GM12878 (cell line): ENCODE measurements around the gene DHDDS. TPM values are rescaled to one million over a fixed set of nuclear protein-coding genes. Genes with fewer than 3 reads are reported as not detected.

Experiments
- ATAC-seq: fragments of 200-7000 bp; cut with Tn5 transposase; 3 replicates; pipeline ENCODE4 v1.9.1; 2020; ENCODE audit warnings: mild to moderate bottlenecking, moderate library complexity
- BruUV-seq: library from RNA; stranded (reverse); fragments of 400-500 nt; replicated peaks from 2 replicates; lab custom pipeline; 2021; lab: Mats Ljungman, UMichigan
- CTCF ChIA-PET: fragments of 300-600 bp; sonication (Branson Sonifier 250); formaldehyde crosslinking; extraction: SDS; loops from one replicate; lab custom pipeline; 2021; ENCODE audit warnings: inconsistent platforms; lab: Yijun Ruan, JAX
- POLR2A ChIA-PET: fragments of 350-600 bp; formaldehyde crosslinking; extraction: SDS; loops from one replicate; lab custom pipeline; 2021; ENCODE audit warnings: inconsistent platforms; lab: Charles Lee
- RAD21 ChIA-PET: fragments of 300-600 bp; sonication (Branson Sonifier 250); formaldehyde crosslinking; loops from one replicate; lab custom pipeline; 2023; ENCODE audit warnings: antibody characterized with exemption; ENCODE audit not compliant: unreplicated experiment; lab: Charles Lee
- SMC1A ChIA-PET: fragments of 300-600 bp; sonication (Branson Sonifier 250); formaldehyde crosslinking; loops from one replicate; lab custom pipeline; 2023; ENCODE audit not compliant: unreplicated experiment, uncharacterized antibody; lab: Charles Lee
- DNase-seq: peaks from one replicate; pipeline ENCODE4 v3.0.0-alpha.2; 2011; ENCODE audit warnings: low read depth, low spot score
- FAIRE-seq: peaks from 3 replicates; lab custom pipeline; 2011; peaks lifted over from hg19 to GRCh38; lab: Jason Lieb, UNC
- H2AFZ ChIP-seq: 2 replicates; pipeline ENCODE4 v1.6.0; 2011; ENCODE audit warnings: low read depth, low read length, control low read depth; ENCODE audit not compliant: control insufficient read depth
- H3K27ac ChIP-seq: 2 replicates; pipeline ENCODE4 v1.5.1; 2011; ENCODE audit warnings: control low read depth; ENCODE audit not compliant: control insufficient read depth, insufficient read depth
- H3K27me3 ChIP-seq, 2 experiments: replicated peaks in 1 of 2; 2 replicates each; pipeline versions ENCODE4 v1.6.0 to v1.6.1; 2011; ENCODE audit warnings: low read length in 1 of 2; ENCODE audit not compliant: control insufficient read depth in 2 of 2, insufficient read depth in 2 of 2
- H3K36me3 ChIP-seq, 2 experiments: 2 replicates each; pipeline ENCODE4 v1.5.1; 2011; ENCODE audit warnings: low read length in 1 of 2; ENCODE audit not compliant: control insufficient read depth in 2 of 2, insufficient read depth in 2 of 2
- H3K4me1 ChIP-seq: 2 replicates; pipeline ENCODE4 v1.6.1; 2011; ENCODE audit warnings: mild to moderate bottlenecking, low read length, moderate library complexity, mixed read lengths; ENCODE audit not compliant: control insufficient read depth, insufficient read depth
- H3K4me2 ChIP-seq: 2 replicates; pipeline ENCODE4 v1.6.0; 2011; ENCODE audit warnings: control low read depth; ENCODE audit not compliant: control insufficient read depth, insufficient read depth
- H3K4me3 ChIP-seq: fragments of 200-600 bp; sonication (generic); 2 replicates; pipeline ENCODE4 v1.5.1; 2016
- H3K79me2 ChIP-seq: 2 replicates; pipeline ENCODE4 v1.6.0; 2011; ENCODE audit warnings: low read length; ENCODE audit not compliant: control insufficient read depth, insufficient read depth
- H3K9ac ChIP-seq: 2 replicates; pipeline ENCODE4 v1.8.0; 2011; ENCODE audit warnings: low read length, control low read depth, mixed read lengths; ENCODE audit not compliant: control insufficient read depth, insufficient read depth
- H3K9me3 ChIP-seq: replicated peaks from 3 replicates; pipeline ENCODE4 v1.5.1; 2011; ENCODE audit warnings: mild to moderate bottlenecking, low read length; ENCODE audit not compliant: control insufficient read depth, insufficient read depth
- H4K20me1 ChIP-seq: 2 replicates; pipeline ENCODE4 v1.6.0; 2011; ENCODE audit not compliant: control insufficient read depth, insufficient read depth
- ASH2L ChIP-seq: fragments of 300-600, 200-600 bp; sonication (generic); IDR thresholded peaks from 2 replicates; pipeline ENCODE4 v1.6.1; 2017; ENCODE audit warnings: low read depth, mild to moderate bottlenecking, borderline replicate concordance
- CUX1 ChIP-seq: IDR thresholded peaks from 2 replicates; pipeline ENCODE4 v1.6.1; 2012; ENCODE audit warnings: improper control_type of control experiment, low read depth, low read length; ENCODE audit not compliant: insufficient replicate concordance
- ELK1 ChIP-seq: IDR thresholded peaks from 2 replicates; pipeline ENCODE4 v1.6.1; 2012; ENCODE audit warnings: low read depth, low read length, improper control_type of control experiment
- FOXK2 ChIP-seq: fragments of 450-650 bp; IDR thresholded peaks from 2 replicates; pipeline ENCODE4 v1.6.1; 2017; ENCODE audit warnings: mild to moderate bottlenecking, moderate library complexity
- MAX ChIP-seq: IDR thresholded peaks from 2 replicates; pipeline ENCODE4 v1.6.1; 2012; ENCODE audit warnings: low read depth, low read length, improper control_type of control experiment
- MYB ChIP-seq: fragments of 150-350 bp; IDR thresholded peaks from 2 replicates; pipeline ENCODE4 v1.6.1; 2014; ENCODE audit warnings: mild to moderate bottlenecking, low read depth, low read length, borderline replicate concordance
- NBN ChIP-seq: fragments of 450-650 bp; IDR thresholded peaks from 2 replicates; pipeline ENCODE4 v1.6.1; 2016
- RBBP5 ChIP-seq: fragments of 200-600 bp; sonication (generic); conservative IDR thresholded peaks from 2 replicates; pipeline ENCODE4 v1.6.1; 2016
- SP1 ChIP-seq: IDR thresholded peaks from one replicate; pipeline ENCODE4 v1.6.1; 2011; ENCODE audit warnings: low read depth, low read length
- TAF1 ChIP-seq: IDR thresholded peaks from 2 replicates; pipeline ENCODE4 v1.6.1; 2011; ENCODE audit warnings: mild to moderate bottlenecking, low read depth, low read length, borderline replicate concordance
- TCF7 ChIP-seq: IDR thresholded peaks from 2 replicates; pipeline ENCODE4 v1.6.1; 2014; ENCODE audit warnings: antibody characterized with exemption, borderline replicate concordance
- YBX1 ChIP-seq: fragments of 450-650 bp; IDR thresholded peaks from 2 replicates; pipeline ENCODE4 v1.6.1; 2016; ENCODE audit warnings: antibody characterized with exemption
- ZBED1 ChIP-seq: IDR thresholded peaks from 2 replicates; pipeline ENCODE4 v1.6.1; 2016; ENCODE audit warnings: borderline replicate concordance
- ZNF217 ChIP-seq: fragments of 450-650 bp; IDR thresholded peaks from 2 replicates; pipeline ENCODE4 v1.6.1; 2017; ENCODE audit warnings: antibody characterized with exemption, mild to moderate bottlenecking
- ZNF687 ChIP-seq: fragments of 450-650 bp; IDR thresholded peaks from 2 replicates; pipeline ENCODE4 v1.6.1; 2017; ENCODE audit warnings: mild to moderate bottlenecking, moderate library complexity
- WGBS: methylation state at CpG from one replicate; pipeline ENCODE4 v1.1.6; 2016; ENCODE audit warnings: low lambda C conversion rate; ENCODE audit not compliant: insufficient replicate concordance, insufficient coverage; ENCODE audit errors: missing lambda C conversion rate; 5-methylcytosine and 5-hydroxymethylcytosine counted together
- in situ Hi-C: fragments of 300-500 bp; cut with MboI; formaldehyde crosslinking; loops from 9 replicates; pipeline ENCODE4 v1.14.3; 2018; ENCODE audit warnings: mixed read lengths
- intact Hi-C: fragments of 100-400 bp; cut with micrococcal nuclease; formaldehyde crosslinking; loops from one replicate; pipeline ENCODE4 v1.14.2; 2022; ENCODE audit not compliant: unreplicated experiment
- polyA plus RNA-seq, 11 experiments: library from polyadenylated mRNA; depleted of rRNA in 4 of 11; unstranded in 6 of 11; stranded (reverse) in 5 of 11; fragments of >200 nt; fragmentation: Nextera tagmentation in 4 of 11; fragmentation: Illumina TruSeq in 1 of 11; extraction: Ambion mirVana in 4 of 11; extraction: Trizol in 1 of 11; gene quantifications; 1 replicate in 1 of 11; 2 replicates in 10 of 11; pipeline versions ENCODE4 v1.2.1 to v1.2.3, GENCODE V29; 2011 to 2016; ENCODE audit warnings: inconsistent platforms in 2 of 11, missing spikeins in 2 of 11, low read depth in 1 of 11
- total RNA-seq, 4 experiments: library from RNA; depleted of rRNA in 3 of 4; stranded (reverse); fragments of >200 nt in 3 of 4; fragmentation: Illumina TruSeq in 1 of 4; extraction: Trizol in 1 of 4; gene quantifications; 2 replicates each; pipeline versions ENCODE4 v1.2.1 to v1.2.3, GENCODE V29; 2013 to 2021

Gene DHDDS
- total and polyA plus RNA-seq, 10 of the 15 experiments (the other 5 are each of a cell fraction or from before 2014, with no cell fraction given), result 22.7 to 47.5 (median 36.4) TPM

GRCh38 chr1:26418865-26419349 is 13.2 kb upstream of the DHDDS start:
- SMC1A ChIA-PET, result no interaction called here
- Histone ChIP-seq H4K20me1 (no peaks in the 10 kb centered on the region), H3K4me1 (no peaks in the 10 kb centered on the region), H2AFZ (no peak overlapping the region), H3K27ac (no peak overlapping the region), H3K9ac (no peak overlapping the region), H3K36me3 (no peaks in the 10 kb centered on the region), H3K4me2 (no peak overlapping the region), H3K27me3 (no peaks in the 10 kb centered on the region), H3K4me3 (no peak overlapping the region), H3K79me2 (no peaks in the 10 kb centered on the region), H3K9me3 (no peaks in the 10 kb centered on the region)
- POLR2A ChIA-PET, result interaction anchor here (0.6 kb wide), 1 partner anchor 81 kb away, joined by 3 read pairs; no protein-coding TSS in a partner anchor
- no peak for ATAC-seq
- no peak for DNase-seq
- in situ Hi-C loops, result no loop called here
- no TSS peak for BruUV-seq
- CTCF ChIA-PET, result interaction anchor here (2.7 kb wide), 1 partner anchor 13 kb away, joined by 7 read pairs; the partner anchor contains the start of gene DHDDS
- 21% methylated on average over 4 of the region's 5 CpGs for WGBS
- intact Hi-C loops, result loop anchor here (5.0 to 10.0 kb wide), 2 partner anchors 54 to 312 kb away; no protein-coding TSS in a partner anchor
- no peak for FAIRE-seq
- RAD21 ChIA-PET, result no interaction called here
- TF ChIP-seq MAX (no peak), ELK1 (no peak), MYB (no peak), FOXK2 (no peak), SP1 (no peak), TCF7 (no peak), CUX1 (no peak), ZNF217 (no peak), YBX1 (no peak), ASH2L (no peak), ZNF687 (no peak), RBBP5 (no peak), ZBED1 (no peak), TAF1 (no peak), NBN (no peak)
